GM19452 (cell line): ENCODE results near the gene GSG1L.
"Not testable (repeated sequence)": the region's sequence is repeated elsewhere in the genome, so short reads cannot be mapped to it uniquely, and the experiment has no call there.

Experiments
- ATAC-seq: cut with Tn5 transposase; IDR thresholded peaks from one replicate; pipeline ENCODE4 v1.9.1; 2021; ENCODE audit not compliant: unreplicated experiment

The GSG1L gene

GRCh38 chr16:27984121-27984520 is 79.4 kb downstream of the GSG1L start:
- no peak for ATAC-seq

GRCh38 chr16:27983244-27983643 is 80.3 kb downstream of the GSG1L start:
- ATAC-seq: no peak

GRCh38 chr16:27982184-27982583 is 81.3 kb downstream of the GSG1L start:
- no peak for ATAC-seq

- no peak for ATAC-seq
These were observed 82.4 kb downstream of the GSG1L start for GRCh38 chr16:27980919-27981700.

- no peak for ATAC-seq
These were observed 83.3 kb downstream of the GSG1L start for GRCh38 chr16:27980076-27980775.

GRCh38 chr16:27979668-27980067 is 83.8 kb downstream of the GSG1L start:
- ATAC-seq: not testable (repeated sequence)

GRCh38 chr16:27978876-27979275 is 84.6 kb downstream of the GSG1L start:
- ATAC-seq: no peak

GRCh38 chr16:27977966-27978365 is 85.5 kb downstream of the GSG1L start:
- no peak for ATAC-seq

GRCh38 chr16:27976990-27977389 is 86.5 kb downstream of the GSG1L start:
- no peak for ATAC-seq

GRCh38 chr16:27974896-27975540 is 88.5 kb downstream of the GSG1L start:
- no peak for ATAC-seq

- no peak for ATAC-seq
These were observed 89.8 kb downstream of the GSG1L start for GRCh38 chr16:27973678-27974077.

GRCh38 chr16:27972500-27972899 is 91.0 kb downstream of the GSG1L start:
- ATAC-seq: no peak

GRCh38 chr16:27969574-27969973 is 93.9 kb downstream of the GSG1L start:
- no peak for ATAC-seq

GRCh38 chr16:27967169-27967568 is 96.3 kb downstream of the GSG1L start:
- no peak for ATAC-seq

GRCh38 chr16:27966756-27967155 is 96.8 kb downstream of the GSG1L start:
- no peak for ATAC-seq

- ATAC-seq: no peak
These were observed 97.7 kb downstream of the GSG1L start for GRCh38 chr16:27965801-27966200.

- ATAC-seq: no peak
These were observed 100.0 kb downstream of the GSG1L start for GRCh38 chr16:27963471-27963965.

- ATAC-seq: no peak
These were observed 101.3 kb downstream of the GSG1L start for GRCh38 chr16:27962197-27962596.

- no peak for ATAC-seq
These were observed 102.3 kb downstream of the GSG1L start for GRCh38 chr16:27961296-27961620.

- no peak for ATAC-seq
These were observed 102.8 kb downstream of the GSG1L start for GRCh38 chr16:27960619-27961295.

- no peak for ATAC-seq
These were observed 103.6 kb downstream of the GSG1L start for GRCh38 chr16:27959914-27960313.
